B cell (primary cell): ENCODE measurements around the gene MST1. TPM values are rescaled to one million over a fixed set of nuclear protein-coding genes. Genes with fewer than 3 reads are reported as not detected.

Experiments
- ATAC-seq: fragments of 200-7000 bp; cut with Tn5 transposase; one replicate; pipeline ENCODE4 v1.10.0; 2021; ENCODE audit warnings: low read depth, mild to moderate bottlenecking, moderate number of reproducible peaks, moderate library complexity
- CTCF ChIA-PET: fragments of 350-600 bp; sonication (Branson Sonifier 250); formaldehyde crosslinking; loops from one replicate; lab custom pipeline; 2021; ENCODE audit warnings: antibody characterized with exemption, inconsistent platforms; lab: Charles Lee
- POLR2A ChIA-PET: fragments of 350-600 bp; sonication (Branson Sonifier 250); formaldehyde crosslinking; loops from one replicate; lab custom pipeline; 2021; ENCODE audit warnings: antibody characterized with exemption; lab: Charles Lee
- DNase-seq: peaks from one replicate; pipeline ENCODE4 v3.0.0; 2013
- H2AFZ ChIP-seq: 2 replicates; pipeline ENCODE4 v1.6.1; 2012; ENCODE audit warnings: mild to moderate bottlenecking, low read depth, low read length; ENCODE audit not compliant: insufficient read depth, poor library complexity, severe bottlenecking
- H3K27ac ChIP-seq, 2 donors: 1 replicate in 1 of 2; 2 replicates in 1 of 2; pipeline ENCODE4 v1.5.1; 2012 to 2013; ENCODE audit warnings: low read length in 2 of 2, mild to moderate bottlenecking in 2 of 2, moderate library complexity in 1 of 2
- H3K27me3 ChIP-seq, 4 experiments: fragments of 200-600 bp in 1 of 4; sonication (generic) in 1 of 4; replicated peaks in 1 of 4; 1 replicate in 2 of 4; 2 replicates in 2 of 4; pipeline versions ENCODE4 v1.6.1 to v1.7.0; 2013 to 2016; ENCODE audit warnings: low read length in 3 of 4, mild to moderate bottlenecking in 2 of 4, mixed read lengths in 1 of 4, moderate library complexity in 1 of 4; ENCODE audit not compliant: insufficient read depth in 4 of 4, control insufficient read depth in 3 of 4; ENCODE audit errors: control extremely low read depth in 1 of 4
- H3K36me3 ChIP-seq, 2 experiments: replicated peaks in 1 of 2; 1 replicate in 1 of 2; 2 replicates in 1 of 2; pipeline versions ENCODE4 v1.6.1 to v1.7.1; 2013; ENCODE audit warnings: low read length in 1 of 2; ENCODE audit not compliant: insufficient read depth in 2 of 2, control insufficient read depth in 1 of 2; ENCODE audit errors: control extremely low read depth in 1 of 2, extremely low read depth in 1 of 2
- H3K4me1 ChIP-seq, 2 donors: fragments of 200-600 bp in 1 of 2; sonication (generic) in 1 of 2; 1 replicate in 1 of 2; 2 replicates in 1 of 2; pipeline versions ENCODE4 v1.5.1 to v1.6.1; 2013 to 2017; ENCODE audit warnings: low read length in 2 of 2; ENCODE audit not compliant: control insufficient read depth in 2 of 2, insufficient read depth in 2 of 2
- H3K4me2 ChIP-seq: replicated peaks from 2 replicates; pipeline ENCODE3; 2012; ENCODE audit warnings: mild to moderate bottlenecking, low read depth, low read length; ENCODE audit not compliant: poor library complexity, severe bottlenecking
- H3K4me3 ChIP-seq, 5 experiments: fragments of 200-600 bp in 1 of 5; sonication (generic) in 1 of 5; 1 replicate in 3 of 5; 2 replicates in 2 of 5; pipeline versions ENCODE4 v1.5.1 to v1.7.0; 2011 to 2016; ENCODE audit warnings: low read length in 4 of 5, mild to moderate bottlenecking in 4 of 5, low read depth in 2 of 5, control low read depth in 1 of 5, moderate library complexity in 1 of 5; ENCODE audit not compliant: insufficient read depth in 1 of 5; ENCODE audit errors: control extremely low read depth in 1 of 5, extremely low read depth in 1 of 5
- H3K79me2 ChIP-seq: fragments of 200-600 bp; sonication (generic); one replicate; pipeline ENCODE4 v1.6.0; 2016; ENCODE audit warnings: low read length; ENCODE audit not compliant: control insufficient read depth, insufficient read depth
- H3K9ac ChIP-seq: fragments of 200-600 bp; sonication (generic); 2 replicates; pipeline ENCODE4 v1.6.1; 2017; ENCODE audit warnings: mild to moderate bottlenecking, low read length, moderate library complexity
- H3K9me3 ChIP-seq, 3 donors: one replicate each; pipeline versions ENCODE4 v1.6.1 to v1.7.1; 2013; ENCODE audit warnings: low read length in 2 of 3; ENCODE audit not compliant: control insufficient read depth in 2 of 3, insufficient read depth in 1 of 3; ENCODE audit errors: control extremely low read depth in 1 of 3
- H4K20me1 ChIP-seq: 2 replicates; pipeline ENCODE4 v1.6.0; 2012; ENCODE audit warnings: mild to moderate bottlenecking, low read length; ENCODE audit not compliant: insufficient read depth, control insufficient read depth, poor library complexity, severe bottlenecking
- H3K27ac Mint-ChIP-seq: one replicate; pipeline ENCODE4 v1.8.0; 2021; ENCODE audit warnings: mixed read lengths
- H3K27me3 Mint-ChIP-seq: one replicate; pipeline ENCODE4 v1.8.0; 2021; ENCODE audit warnings: mixed read lengths
- H3K4me1 Mint-ChIP-seq: one replicate; pipeline ENCODE4 v1.8.0; 2021; ENCODE audit warnings: mixed read lengths
- H3K4me3 Mint-ChIP-seq: one replicate; pipeline ENCODE4 v1.8.0; 2021; ENCODE audit warnings: mixed read lengths
- H3K9me3 Mint-ChIP-seq: one replicate; pipeline ENCODE4 v1.8.0; 2022; ENCODE audit warnings: mixed read lengths; ENCODE audit not compliant: insufficient read depth
- EZH2 ChIP-seq: IDR thresholded peaks from 2 replicates; pipeline ENCODE4 v1.6.1; 2012; ENCODE audit warnings: borderline replicate concordance, low read depth, mild to moderate bottlenecking, moderate library complexity, low read length; ENCODE audit not compliant: insufficient read depth, poor library complexity, severe bottlenecking
- whole genome bisulfite sequencing: methylation state at CpG from one replicate; pipeline ENCODE4 v1.1.5; 2013; ENCODE audit warnings: missing lambda C conversion rate; ENCODE audit not compliant: insufficient coverage; 5-methylcytosine and 5-hydroxymethylcytosine counted together
- intact Hi-C: fragments of 100-400 bp; cut with micrococcal nuclease; formaldehyde crosslinking; loops from one replicate; pipeline ENCODE4 v1.10.0; 2022
- polyA plus RNA-seq: library from polyadenylated mRNA; depleted of rRNA; stranded (reverse); fragments of >200 nt; gene quantifications from 2 replicates; pipeline ENCODE4 v1.2.3, GENCODE V29; 2012
- total RNA-seq, 2 donors: library from RNA; stranded (reverse); fragments of 120-200 nt in 1 of 2; gene quantifications; 1 replicate in 1 of 2; 2 replicates in 1 of 2; pipeline versions ENCODE4 v1.2.3 to v1.2.4, GENCODE V29; 2013 to 2022
- TF ChIP-seq, protein P1 (sequence below): fragments of 200-600 bp; IDR thresholded peaks from one replicate; pipeline ENCODE4 v1.8.0; 2022; ENCODE audit warnings: antibody characterized with exemption, mild to moderate bottlenecking

MST1 gene
- total and polyA plus RNA-seq, 2 donors (not counting 1 experiment from before 2014, with no cell fraction given) = 14.5 to 26.4 TPM

DNA sequence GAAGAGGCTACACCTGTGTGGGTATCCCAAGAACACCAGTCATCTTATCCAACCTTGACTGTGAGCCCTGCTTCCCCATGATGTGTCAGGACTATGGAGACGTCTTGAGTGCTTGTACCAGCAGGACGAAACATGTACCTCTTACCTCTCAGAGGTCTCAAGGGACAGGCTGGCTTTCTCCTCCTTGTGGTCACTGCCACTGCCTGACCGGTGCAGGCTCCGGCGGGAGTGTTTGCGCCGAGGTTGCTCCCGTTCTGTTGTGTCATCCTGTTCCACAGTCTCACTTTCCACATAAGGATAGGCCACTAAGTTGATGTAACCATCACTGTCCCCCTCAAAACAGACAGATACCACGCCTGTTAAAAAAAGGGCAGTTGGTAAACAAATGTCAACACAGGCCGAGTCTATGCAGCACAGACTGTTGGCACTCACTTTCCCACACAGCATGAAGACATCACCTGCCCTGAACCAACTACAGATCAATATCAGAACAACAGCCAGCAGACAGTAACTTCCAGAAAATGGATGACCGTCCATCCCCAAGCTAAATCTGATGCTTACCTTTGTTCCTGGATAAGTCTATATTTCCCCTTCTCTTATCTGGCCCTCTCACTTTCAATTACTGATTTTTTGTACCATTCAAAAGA lies 48.9 kb upstream of the MST1 start:
- no peaks in the 10 kb centered on the region for H3K4me1 Mint-ChIP-seq
- 95% methylated on average over 11 of the region's 11 CpGs for WGBS
- no peaks in the 10 kb centered on the region for H3K9me3 ChIP-seq
- no peak overlapping the region for H3K27ac Mint-ChIP-seq
- H3K4me3 Mint-ChIP-seq = no peak overlapping the region
- no peak overlapping the region for H3K27ac ChIP-seq
- no peak for ATAC-seq
- no peak overlapping the region for H2AFZ ChIP-seq
- H3K9me3 Mint-ChIP-seq = no peaks in the 10 kb centered on the region
- DNase-seq = no peak
- intact Hi-C loops = no loop called here
- POLR2A ChIA-PET = no interaction called here
- TF ChIP-seq, protein P1, sequence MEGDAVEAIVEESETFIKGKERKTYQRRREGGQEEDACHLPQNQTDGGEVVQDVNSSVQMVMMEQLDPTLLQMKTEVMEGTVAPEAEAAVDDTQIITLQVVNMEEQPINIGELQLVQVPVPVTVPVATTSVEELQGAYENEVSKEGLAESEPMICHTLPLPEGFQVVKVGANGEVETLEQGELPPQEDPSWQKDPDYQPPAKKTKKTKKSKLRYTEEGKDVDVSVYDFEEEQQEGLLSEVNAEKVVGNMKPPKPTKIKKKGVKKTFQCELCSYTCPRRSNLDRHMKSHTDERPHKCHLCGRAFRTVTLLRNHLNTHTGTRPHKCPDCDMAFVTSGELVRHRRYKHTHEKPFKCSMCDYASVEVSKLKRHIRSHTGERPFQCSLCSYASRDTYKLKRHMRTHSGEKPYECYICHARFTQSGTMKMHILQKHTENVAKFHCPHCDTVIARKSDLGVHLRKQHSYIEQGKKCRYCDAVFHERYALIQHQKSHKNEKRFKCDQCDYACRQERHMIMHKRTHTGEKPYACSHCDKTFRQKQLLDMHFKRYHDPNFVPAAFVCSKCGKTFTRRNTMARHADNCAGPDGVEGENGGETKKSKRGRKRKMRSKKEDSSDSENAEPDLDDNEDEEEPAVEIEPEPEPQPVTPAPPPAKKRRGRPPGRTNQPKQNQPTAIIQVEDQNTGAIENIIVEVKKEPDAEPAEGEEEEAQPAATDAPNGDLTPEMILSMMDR = no peak
- no peak for TF ChIP-seq EZH2
- CTCF ChIA-PET = interaction anchor here (1.1 kb wide), 1 partner anchor 19 kb away, joined by 3 read pairs; the partner anchor contains the start of gene AMIGO3
- no peak overlapping the region for H3K4me2 ChIP-seq
- H3K4me1 ChIP-seq = no peaks in the 10 kb centered on the region
- H4K20me1 ChIP-seq = no peaks in the 10 kb centered on the region
- peaks cover 33% of the 10 kb centered on the region for H3K79me2 ChIP-seq
- H3K36me3 ChIP-seq = peaks cover 6 to 57% of the 10 kb centered on the region in 2 experiments
- H3K27me3 Mint-ChIP-seq = no peaks in the 10 kb centered on the region
- H3K27me3 ChIP-seq = no peaks in the 10 kb centered on the region
- no peak overlapping the region for H3K4me3 ChIP-seq
- H3K9ac ChIP-seq = no peak overlapping the region

GRCh38 chr3:49734752-49735151 lies 45.5 kb upstream of the MST1 start:
- 98% methylated on average over 5 of the region's 6 CpGs for whole genome bisulfite sequencing
- no peak overlapping the region for H2AFZ ChIP-seq
- H3K27me3 Mint-ChIP-seq = no peaks in the 10 kb centered on the region
- no peaks in the 10 kb centered on the region for H3K4me1 Mint-ChIP-seq
- H3K4me3 ChIP-seq = no peak overlapping the region
- H3K4me2 ChIP-seq = no peak overlapping the region
- no peak overlapping the region for H3K4me3 Mint-ChIP-seq
- no peaks in the 10 kb centered on the region for H3K27me3 ChIP-seq
- no peaks in the 10 kb centered on the region for H3K9me3 Mint-ChIP-seq
- ATAC-seq = no peak
- POLR2A ChIA-PET = no interaction called here
- TF ChIP-seq EZH2 = no peak
- TF ChIP-seq, protein P1 = no peak
- intact Hi-C loops = no loop called here
- H3K9ac ChIP-seq = no peak overlapping the region
- no peak overlapping the region for H3K27ac ChIP-seq
- H3K9me3 ChIP-seq = no peaks in the 10 kb centered on the region
- DNase-seq = no peak
- CTCF ChIA-PET = no interaction called here
- peaks cover 6 to 65% of the 10 kb centered on the region in 2 experiments for H3K36me3 ChIP-seq
- no peaks in the 10 kb centered on the region for H4K20me1 ChIP-seq
- H3K27ac Mint-ChIP-seq = no peak overlapping the region
- no peaks in the 10 kb centered on the region for H3K4me1 ChIP-seq
- peaks cover 15% of the 10 kb centered on the region for H3K79me2 ChIP-seq
